ENCODE measurements around the gene EPX. TPM values are rescaled to one million over a fixed set of nuclear protein-coding genes. Genes with fewer than 3 reads are reported as not detected.

EPX gene
- total RNA-seq, 4 donors from 2014 or later = not detected

DNA sequence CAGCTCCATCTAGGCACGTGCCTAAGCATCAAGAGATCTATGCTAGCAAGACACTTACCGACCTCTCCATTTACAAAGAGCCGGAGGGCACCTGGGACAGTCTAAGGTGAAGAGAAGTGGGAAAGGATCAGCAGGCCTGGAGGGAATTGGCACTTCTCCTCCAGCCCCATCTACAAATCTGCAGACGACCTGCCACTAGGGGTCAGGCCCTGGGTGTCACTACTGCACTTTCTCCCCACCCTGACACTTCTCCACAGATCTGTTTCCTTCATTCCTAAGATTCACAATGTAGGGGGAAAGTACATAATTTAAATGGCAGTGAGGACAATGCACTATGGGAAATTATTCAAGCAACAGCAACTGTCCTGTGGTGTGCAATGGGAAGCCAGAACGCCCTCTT is 18.4 kb downstream of the EPX start:
- no peaks in the 10 kb centered on the region for H3K27me3 ChIP-seq
- intact Hi-C loops (cut with DNase I; ENCODE audit: low total_unique reads) = no loop called here
- H3K9me3 ChIP-seq = no peaks in the 10 kb centered on the region
- no peak for DNase-seq
- 66 to 85% methylated on average over 3 to 5 of the region's 5 CpGs for WGBS, 2 donors (ENCODE audit: low coverage in 1 of 2)
- peaks cover 0 to 21% (median 7%) of the 10 kb centered on the region in 4 donors for H3K36me3 ChIP-seq
- TF ChIP-seq EP300 (IDR thresholded peaks at IDR 0.05; ENCODE audit: low read depth) = no peak
- TF ChIP-seq, protein P1, sequence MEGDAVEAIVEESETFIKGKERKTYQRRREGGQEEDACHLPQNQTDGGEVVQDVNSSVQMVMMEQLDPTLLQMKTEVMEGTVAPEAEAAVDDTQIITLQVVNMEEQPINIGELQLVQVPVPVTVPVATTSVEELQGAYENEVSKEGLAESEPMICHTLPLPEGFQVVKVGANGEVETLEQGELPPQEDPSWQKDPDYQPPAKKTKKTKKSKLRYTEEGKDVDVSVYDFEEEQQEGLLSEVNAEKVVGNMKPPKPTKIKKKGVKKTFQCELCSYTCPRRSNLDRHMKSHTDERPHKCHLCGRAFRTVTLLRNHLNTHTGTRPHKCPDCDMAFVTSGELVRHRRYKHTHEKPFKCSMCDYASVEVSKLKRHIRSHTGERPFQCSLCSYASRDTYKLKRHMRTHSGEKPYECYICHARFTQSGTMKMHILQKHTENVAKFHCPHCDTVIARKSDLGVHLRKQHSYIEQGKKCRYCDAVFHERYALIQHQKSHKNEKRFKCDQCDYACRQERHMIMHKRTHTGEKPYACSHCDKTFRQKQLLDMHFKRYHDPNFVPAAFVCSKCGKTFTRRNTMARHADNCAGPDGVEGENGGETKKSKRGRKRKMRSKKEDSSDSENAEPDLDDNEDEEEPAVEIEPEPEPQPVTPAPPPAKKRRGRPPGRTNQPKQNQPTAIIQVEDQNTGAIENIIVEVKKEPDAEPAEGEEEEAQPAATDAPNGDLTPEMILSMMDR (IDR thresholded peaks at IDR 0.05) = no peak
- TF ChIP-seq POLR2AphosphoS5 (IDR thresholded peaks at IDR 0.05) = no peak
- no peak for TF ChIP-seq POLR2A (IDR thresholded peaks at IDR 0.05)
- in situ Hi-C loops (cut with MboI; ENCODE audit: low pct_ligation_motif_present in 1 of 4, low pct_unique_long_range_greater_than_20kb in 1 of 4, low sequenced_read_pairs in 3 of 4) = no loop called here
- H3K4me3 ChIP-seq = no peak overlapping the region
- no peaks in the 10 kb centered on the region for H3K4me1 ChIP-seq
- H3K27ac ChIP-seq = no peak overlapping the region

DNA sequence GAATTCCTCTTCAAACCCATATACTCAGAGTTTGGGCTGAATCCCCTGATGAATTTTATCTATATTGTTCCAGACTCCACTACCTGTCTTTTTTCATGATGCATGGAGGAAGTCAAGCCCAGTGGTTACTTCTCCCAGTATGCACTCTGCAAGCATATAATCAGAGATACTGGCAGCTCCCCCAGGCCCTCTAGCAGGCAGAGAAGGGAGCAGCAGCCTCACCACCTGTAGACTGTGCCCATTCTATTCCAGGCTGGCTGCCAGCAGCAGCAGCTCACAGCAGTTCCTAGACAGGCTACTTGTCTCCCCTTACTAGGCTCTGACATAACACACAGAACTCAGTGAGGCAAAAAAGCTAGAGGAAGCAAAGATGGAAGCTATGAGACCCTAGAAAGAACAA is 23.2 kb downstream of the EPX start:
- Histone ChIP-seq H3K4me1 (peaks cover 0 to 11% (median 9%) of the 10 kb centered on the region in 4 donors), H3K4me3 (no peak overlapping the region), H3K27ac (no peak overlapping the region), H3K9me3 (no peaks in the 10 kb centered on the region), H3K27me3 (no peaks in the 10 kb centered on the region), H3K36me3 (peaks cover 0 to 13% (median 6%) of the 10 kb centered on the region in 4 donors)
- no peak for DNase-seq
- in situ Hi-C loops (cut with MboI; ENCODE audit: low pct_ligation_motif_present in 1 of 4, low pct_unique_long_range_greater_than_20kb in 1 of 4, low sequenced_read_pairs in 3 of 4) = no loop called here
- intact Hi-C loops (cut with DNase I; ENCODE audit: low total_unique reads) = no loop called here
- TF ChIP-seq EP300 (IDR thresholded peaks at IDR 0.05; ENCODE audit: low read depth) = no peak
- no peak for TF ChIP-seq POLR2A (IDR thresholded peaks at IDR 0.05)
- no peak for TF ChIP-seq POLR2AphosphoS5 (IDR thresholded peaks at IDR 0.05)
- TF ChIP-seq, protein P1 (IDR thresholded peaks at IDR 0.05) = no peak

DNA sequence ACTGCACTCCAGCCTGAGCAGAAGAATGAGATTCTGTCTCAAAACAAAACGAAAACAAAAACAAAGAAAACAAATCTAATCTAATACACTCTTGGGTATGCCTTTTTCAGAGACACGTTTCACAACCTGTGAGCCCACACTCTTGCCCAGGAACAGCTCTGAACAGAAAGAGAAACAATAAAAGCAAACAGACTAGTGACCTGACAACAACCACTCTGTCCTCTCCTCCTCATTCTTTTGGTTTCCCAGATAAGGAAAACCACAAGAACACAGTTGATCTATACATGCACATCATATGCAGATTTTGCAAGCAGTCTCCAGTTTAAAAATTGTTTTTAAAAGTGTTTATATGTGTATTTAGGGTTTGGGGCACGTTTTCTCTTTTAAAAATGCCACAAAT is 25.2 kb downstream of the EPX start:
- no peak overlapping the region for H3K4me3 ChIP-seq
- in situ Hi-C loops (cut with MboI; ENCODE audit: low pct_ligation_motif_present in 1 of 4, low pct_unique_long_range_greater_than_20kb in 1 of 4, low sequenced_read_pairs in 3 of 4) = no loop called here
- H3K4me1 ChIP-seq = peaks cover 0 to 11% (median 9%) of the 10 kb centered on the region in 4 donors
- H3K36me3 ChIP-seq = peaks cover 0 to 4% (median 2%) of the 10 kb centered on the region in 4 donors
- H3K27me3 ChIP-seq = no peaks in the 10 kb centered on the region
- intact Hi-C loops (cut with DNase I; ENCODE audit: low total_unique reads) = no loop called here
- H3K9me3 ChIP-seq = no peaks in the 10 kb centered on the region
- no peak for DNase-seq
- 82 to 83% methylated on average over 2 to 3 of the region's 3 CpGs for WGBS, 2 donors (ENCODE audit: low coverage in 1 of 2)
- H3K27ac ChIP-seq = no peak overlapping the region
- TF ChIP-seq POLR2A (IDR thresholded peaks at IDR 0.05) = no peak
- TF ChIP-seq, protein P1 (IDR thresholded peaks at IDR 0.05) = no peak
- no peak for TF ChIP-seq POLR2AphosphoS5 (IDR thresholded peaks at IDR 0.05)
- no peak for TF ChIP-seq EP300 (IDR thresholded peaks at IDR 0.05; ENCODE audit: low read depth)

DNA sequence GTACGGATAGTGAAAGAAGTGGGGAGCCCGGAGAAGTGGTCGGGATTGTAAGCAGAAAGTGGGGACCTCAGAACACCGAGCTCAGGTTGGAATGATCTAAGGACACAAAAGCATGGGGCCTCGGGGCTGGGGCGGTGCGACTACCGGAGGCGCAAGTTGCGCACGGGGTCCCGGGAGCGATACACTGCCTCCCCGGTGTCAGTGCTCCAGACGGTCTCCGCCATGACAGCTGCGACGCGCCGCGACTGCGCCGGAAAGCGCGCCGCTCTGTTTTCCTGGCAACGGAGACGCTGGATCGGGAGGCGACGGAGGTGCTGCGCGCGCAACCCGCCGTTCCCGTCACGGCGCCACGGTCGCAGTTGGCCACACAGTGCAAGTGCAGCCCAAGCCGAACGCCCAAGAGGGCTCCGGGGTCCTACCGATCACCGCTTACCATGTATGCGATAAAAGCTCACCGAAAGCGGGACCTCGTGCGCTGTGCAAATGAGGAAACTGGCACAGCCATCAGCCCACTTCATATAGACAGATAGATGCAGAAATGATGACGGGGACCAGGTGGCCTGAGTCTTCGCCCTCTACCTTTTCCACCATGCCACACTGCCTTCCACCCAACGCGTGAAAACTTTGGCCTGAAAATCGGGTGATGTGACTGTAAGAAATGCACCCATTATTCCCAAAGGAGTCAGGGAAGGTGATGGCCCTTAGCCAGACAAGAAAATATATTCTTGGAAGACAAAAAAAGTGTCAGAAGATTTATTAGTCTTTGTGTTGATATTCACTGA is 26.7 kb downstream of the EPX start, which contains the start of gene MKS1:
TSS of gene MKS1 (minus strand) at position 249 of the 782 bp plus-strand sequence. CDS start at position 224, 25 bp downstream.
- TF ChIP-seq POLR2AphosphoS5 (IDR thresholded peaks at IDR 0.05) = peak; percentile 81 to 84 (median 82)
- TF ChIP-seq, protein P1 (IDR thresholded peaks at IDR 0.05) = peak; percentile 67 to 90 (median 73)
- TF ChIP-seq EP300 (IDR thresholded peaks at IDR 0.05; ENCODE audit: low read depth) = no peak
- TF ChIP-seq POLR2A (IDR thresholded peaks at IDR 0.05) = peak; percentile 52

More for the DNA sequence above, 26.7 kb downstream of the EPX start, which contains the start of gene MKS1:
- Histone ChIP-seq H3K27ac (peak within 1 kb of the TSS; percentile 68 to 87 (median 86)), H3K4me1 (peaks cover 0 to 11% (median 9%) of the 10 kb centered on the region in 4 donors), H3K4me3 (peak within 1 kb of the TSS; percentile 71 to 98 (median 82)), H3K27me3 (no peaks in the 10 kb centered on the region), H3K36me3 (no peaks in the 10 kb centered on the region), H3K9me3 (no peaks in the 10 kb centered on the region)
- intact Hi-C loops (cut with DNase I; ENCODE audit: low total_unique reads) (no loop called here), in situ Hi-C loops (cut with MboI; ENCODE audit: low pct_ligation_motif_present in 1 of 4, low pct_unique_long_range_greater_than_20kb in 1 of 4, low sequenced_read_pairs in 3 of 4) (no loop called here)
- WGBS, 2 donors (ENCODE audit: low coverage in 1 of 2) = 2 to 6% methylated on average over 3 to 52 of the region's 56 CpGs
- DNase-seq = peak; percentile 96

Measured in transverse colon (tissue), 4 donors.